ENCODE results near the gene NRL.

Gene NRL

GRCh38 chr14:24143511-24143910 is 28.8 kb upstream of the NRL start:
- H3K4me3 ChIP-seq (ENCODE audit: low read length), result no peak overlapping the region
- no peak for DNase-seq (ENCODE audit: low read depth)
- TF ChIP-seq, protein P1, sequence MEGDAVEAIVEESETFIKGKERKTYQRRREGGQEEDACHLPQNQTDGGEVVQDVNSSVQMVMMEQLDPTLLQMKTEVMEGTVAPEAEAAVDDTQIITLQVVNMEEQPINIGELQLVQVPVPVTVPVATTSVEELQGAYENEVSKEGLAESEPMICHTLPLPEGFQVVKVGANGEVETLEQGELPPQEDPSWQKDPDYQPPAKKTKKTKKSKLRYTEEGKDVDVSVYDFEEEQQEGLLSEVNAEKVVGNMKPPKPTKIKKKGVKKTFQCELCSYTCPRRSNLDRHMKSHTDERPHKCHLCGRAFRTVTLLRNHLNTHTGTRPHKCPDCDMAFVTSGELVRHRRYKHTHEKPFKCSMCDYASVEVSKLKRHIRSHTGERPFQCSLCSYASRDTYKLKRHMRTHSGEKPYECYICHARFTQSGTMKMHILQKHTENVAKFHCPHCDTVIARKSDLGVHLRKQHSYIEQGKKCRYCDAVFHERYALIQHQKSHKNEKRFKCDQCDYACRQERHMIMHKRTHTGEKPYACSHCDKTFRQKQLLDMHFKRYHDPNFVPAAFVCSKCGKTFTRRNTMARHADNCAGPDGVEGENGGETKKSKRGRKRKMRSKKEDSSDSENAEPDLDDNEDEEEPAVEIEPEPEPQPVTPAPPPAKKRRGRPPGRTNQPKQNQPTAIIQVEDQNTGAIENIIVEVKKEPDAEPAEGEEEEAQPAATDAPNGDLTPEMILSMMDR (IDR thresholded peaks at IDR 0.05; ENCODE audit: insufficient read depth, low read depth, low read length, missing control alignments), result no peak

GRCh38 chr14:24141097-24141880 is 26.5 kb upstream of the NRL start, which contains the start of gene EMC9:
Gene EMC9, minus strand, starts transcription at chr14:24141591. Its CDS starts 287 bp downstream, at chr14:24141304.
- DNase-seq (ENCODE audit: low read depth), result peak; percentile 100
- TF ChIP-seq, protein P1 (IDR thresholded peaks at IDR 0.05; ENCODE audit: insufficient read depth, low read depth, low read length, missing control alignments), result peak; percentile 43
- H3K4me3 ChIP-seq (ENCODE audit: low read length), result peak within 1 kb of the TSS; percentile 91

GRCh38 chr14:24139272-24139934 is 24.7 kb upstream of the NRL start:
- TF ChIP-seq, protein P1 (IDR thresholded peaks at IDR 0.05; ENCODE audit: insufficient read depth, low read depth, low read length, missing control alignments), result no peak
- no peak for DNase-seq (ENCODE audit: low read depth)
- peak overlapping the region; percentile 1 for H3K4me3 ChIP-seq (ENCODE audit: low read length)

DNA sequence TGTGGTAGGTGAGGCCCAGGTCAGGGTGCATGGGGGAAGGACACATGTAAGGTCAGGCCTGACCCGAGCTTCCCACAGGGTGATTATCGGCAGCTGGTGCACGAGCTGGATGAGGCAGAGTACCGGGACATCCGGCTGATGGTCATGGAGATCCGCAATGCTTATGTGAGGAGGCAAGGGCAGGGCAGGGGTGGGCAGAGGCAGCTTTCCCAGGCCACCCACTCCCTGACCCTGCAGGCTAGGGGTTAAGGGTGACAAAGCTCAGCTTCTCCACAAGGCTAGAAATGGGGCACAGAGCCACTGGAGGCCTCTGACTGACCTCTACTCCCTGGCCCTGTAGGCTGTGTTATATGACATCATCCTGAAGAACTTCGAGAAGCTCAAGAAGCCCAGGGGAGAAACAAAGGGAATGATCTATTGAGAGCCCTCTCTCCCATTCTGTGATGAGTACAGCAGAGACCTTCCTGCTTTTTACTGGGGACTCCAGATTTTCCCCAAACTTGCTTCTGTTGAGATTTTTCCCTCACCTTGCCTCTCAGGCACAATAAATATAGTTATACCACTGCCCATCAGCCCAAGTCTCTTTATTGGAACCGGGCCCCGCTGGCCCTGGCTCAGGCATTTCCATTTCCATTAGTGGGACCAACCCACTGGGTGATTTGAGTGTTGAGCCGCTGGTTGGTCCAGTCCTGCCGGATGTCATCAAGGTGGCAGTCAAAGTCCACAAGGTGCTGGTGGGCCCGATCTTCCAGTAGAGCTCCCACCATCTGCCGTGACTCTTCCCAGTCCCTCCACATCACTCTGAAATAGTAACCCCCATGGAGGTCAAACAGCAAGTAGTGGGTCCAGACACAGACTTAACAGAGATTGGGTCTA is 23.9 kb upstream of the NRL start:
- TF ChIP-seq, protein P1 (IDR thresholded peaks at IDR 0.05; ENCODE audit: insufficient read depth, low read depth, low read length, missing control alignments), result no peak
- no peak for DNase-seq (ENCODE audit: low read depth)
- H3K4me3 ChIP-seq (ENCODE audit: low read length), result no peak overlapping the region

GRCh38 chr14:24137529-24138395 is 23.0 kb upstream of the NRL start:
- H3K4me3 ChIP-seq (ENCODE audit: low read length), result no peak overlapping the region
- DNase-seq (ENCODE audit: low read depth), result no peak
- TF ChIP-seq, protein P1 (IDR thresholded peaks at IDR 0.05; ENCODE audit: insufficient read depth, low read depth, low read length, missing control alignments), result no peak
